Measurements from ENCODE around the gene SUMO3. TPM values are rescaled to one million over a fixed set of nuclear protein-coding genes. Genes with fewer than 3 reads are reported as not detected.

Gene SUMO3
- 65.9 and 105 TPM in 2 replicates for total RNA-seq

DNA sequence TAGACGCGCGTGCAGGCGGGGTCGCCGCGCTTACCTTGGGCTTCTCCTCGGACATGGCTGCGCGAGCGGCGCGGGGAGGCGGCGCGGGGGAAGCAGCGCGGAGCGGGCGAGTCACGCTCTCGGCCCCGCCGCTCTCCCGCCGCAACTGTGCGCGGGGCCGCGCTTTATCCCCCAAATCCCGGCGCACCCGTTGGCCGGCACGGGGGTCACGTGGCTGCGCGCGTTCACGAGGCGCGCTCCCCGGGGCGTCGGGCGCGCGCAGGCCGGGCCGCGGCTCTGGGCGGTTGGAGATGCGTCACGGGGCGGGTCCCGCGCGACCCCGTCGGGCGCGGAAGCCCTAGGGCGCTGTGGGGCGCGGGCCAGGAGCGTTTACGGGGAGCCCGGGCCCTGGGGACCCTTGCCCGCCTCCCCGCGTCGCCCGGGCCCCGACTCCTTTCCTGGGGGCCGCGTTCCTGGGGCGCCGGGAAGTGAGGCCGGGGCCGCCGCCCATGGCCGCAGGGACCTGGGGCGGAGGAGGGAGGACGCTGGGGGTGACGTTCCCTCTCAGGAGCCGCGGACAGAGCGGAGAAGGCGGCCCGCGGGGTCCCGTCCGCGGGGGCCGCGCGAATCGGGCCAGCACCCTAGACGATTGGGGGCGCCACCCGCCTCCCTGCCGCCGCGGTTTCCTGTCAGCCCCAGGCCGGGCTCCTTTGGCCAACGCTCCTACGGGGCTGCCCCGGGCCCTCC, at the start of gene SUMO3:
TSS of gene SUMO3 (minus strand) at position 149 of the 726 bp plus-strand sequence. CDS start at position 55, 94 bp downstream.

DNA sequence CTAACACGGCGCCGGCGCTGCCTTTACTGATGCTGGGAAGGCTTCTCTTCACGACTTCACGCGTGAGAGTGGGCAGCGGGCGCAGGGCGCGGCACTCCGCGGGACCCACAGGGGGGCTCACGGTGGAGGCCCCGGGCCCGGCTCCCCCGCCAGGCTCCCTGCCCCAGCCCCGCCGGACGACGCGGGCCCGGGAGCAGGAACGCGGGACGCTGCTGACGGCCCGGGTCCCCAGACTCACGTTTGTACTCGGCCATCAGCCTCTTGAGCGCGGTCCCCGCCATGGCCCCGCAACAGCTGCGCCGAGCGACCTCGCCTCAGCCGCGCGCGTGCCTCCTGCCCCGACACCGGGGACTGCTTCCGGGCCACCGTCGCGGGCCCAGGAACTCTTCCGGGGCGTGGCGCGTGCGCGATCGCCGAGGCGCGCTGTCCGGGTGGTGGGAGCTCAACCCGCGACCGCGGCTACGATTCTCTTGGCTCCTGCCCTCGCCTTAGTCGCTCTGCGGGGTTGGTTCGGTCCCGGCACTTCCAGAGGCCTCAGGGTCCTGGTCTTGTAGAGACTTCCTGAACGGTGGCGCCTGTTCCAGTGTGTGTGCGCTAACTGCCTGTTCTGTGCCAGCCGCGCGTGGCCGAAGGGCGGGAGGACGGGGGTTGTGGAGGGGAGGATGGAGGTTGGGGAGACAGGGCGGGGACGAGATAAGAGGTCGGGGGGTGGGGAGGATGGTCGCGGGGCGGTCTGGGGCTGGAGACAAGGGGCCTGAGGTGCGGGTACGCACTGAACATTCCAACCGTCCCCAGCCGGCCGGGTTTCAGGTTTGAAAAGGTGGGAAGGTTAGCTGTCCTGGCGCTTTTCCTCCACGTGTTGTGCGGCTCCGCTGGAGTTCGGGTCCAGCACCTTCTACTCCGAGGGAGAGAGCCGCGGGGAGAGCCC, 16.1 kb downstream of the SUMO3 start, which contains the start of gene UBE2G2:
TSS of gene UBE2G2 (minus strand) at position 353 of the 928 bp plus-strand sequence. CDS start at position 281, 72 bp downstream.

Other genes starting within 250 kb of the SUMO3 start
- gene KRTAP10-4, start 244.3 kb downstream of the SUMO3 start, total RNA-seq = not detected in 2 replicates
- not detected in 2 replicates for gene KRTAP10-5, start 237.5 kb downstream of the SUMO3 start, total RNA-seq
- gene KRTAP10-6, start 225.6 kb downstream of the SUMO3 start, total RNA-seq = not detected in 2 replicates
- gene KRTAP10-7, start 217.5 kb downstream of the SUMO3 start, total RNA-seq = not detected in 2 replicates
- gene KRTAP10-8, start 206.0 kb downstream of the SUMO3 start, total RNA-seq = not detected in 2 replicates
- not detected in 2 replicates for gene KRTAP10-9, start 191.0 kb downstream of the SUMO3 start, total RNA-seq
- gene KRTAP10-10, start 180.7 kb downstream of the SUMO3 start, total RNA-seq = not detected in 2 replicates
- not detected in 2 replicates for gene KRTAP10-11, start 171.6 kb downstream of the SUMO3 start, total RNA-seq
- gene KRTAP12-4, start 163.4 kb downstream of the SUMO3 start, total RNA-seq = not detected in 2 replicates
- not detected in 2 replicates for gene KRTAP12-3, start 160.1 kb downstream of the SUMO3 start, total RNA-seq
- gene KRTAP12-2, start 151.1 kb downstream of the SUMO3 start, total RNA-seq = not detected in 2 replicates
- gene KRTAP12-1, start 135.9 kb downstream of the SUMO3 start, total RNA-seq = not detected in 2 replicates
- gene KRTAP10-12, start 120.9 kb downstream of the SUMO3 start, total RNA-seq = not detected in 2 replicates
- not detected in 2 replicates for gene TSPEAR, start 106.5 kb downstream of the SUMO3 start, total RNA-seq
- gene UBE2G2, start 16.2 kb downstream of the SUMO3 start, total RNA-seq = 83.2 and 95.3 TPM in 2 replicates
- 321 and 328 TPM in 2 replicates for gene PTTG1IP, start 55.6 kb upstream of the SUMO3 start, total RNA-seq
- gene ITGB2, start 102.8 kb upstream of the SUMO3 start, total RNA-seq = 0.14 TPM in 1 of 2 replicates, not detected in the other
- gene SLX9, start 122.0 kb upstream of the SUMO3 start, total RNA-seq = 18.8 and 24.3 TPM in 2 replicates